Hematopoietic multipotent progenitor cell treated with erythropoietin and hydrocortisone succinate and interleukin-3 and kit ligand, for 4 days (in vitro differentiated cells): Measurements from ENCODE around the gene LONRF2.

ENCODE experiments used
- DNase-seq: peaks from one replicate; pipeline ENCODE4 v3.0.0-alpha.2; 2015

Gene LONRF2

DNA sequence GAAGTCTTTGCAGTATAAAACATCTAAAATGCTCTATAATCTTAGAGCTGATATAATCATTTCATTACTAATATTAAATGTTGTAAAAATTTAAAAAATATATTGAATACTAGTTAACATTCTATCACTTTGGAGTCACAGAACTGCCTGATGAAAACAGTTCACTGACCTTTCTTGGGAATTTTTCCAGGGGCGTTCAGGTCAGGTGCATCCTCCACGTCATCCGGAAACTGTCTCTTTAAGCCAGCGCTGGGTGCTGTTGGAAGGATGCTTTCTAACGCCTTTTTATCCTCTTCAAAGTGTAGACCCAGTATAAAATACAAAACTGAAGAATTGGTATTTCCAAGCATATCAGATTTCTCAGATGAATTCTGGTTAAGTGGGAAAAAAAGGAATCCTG, 22.8 kb downstream of the LONRF2 start:
- DNase-seq: no peak

DNA sequence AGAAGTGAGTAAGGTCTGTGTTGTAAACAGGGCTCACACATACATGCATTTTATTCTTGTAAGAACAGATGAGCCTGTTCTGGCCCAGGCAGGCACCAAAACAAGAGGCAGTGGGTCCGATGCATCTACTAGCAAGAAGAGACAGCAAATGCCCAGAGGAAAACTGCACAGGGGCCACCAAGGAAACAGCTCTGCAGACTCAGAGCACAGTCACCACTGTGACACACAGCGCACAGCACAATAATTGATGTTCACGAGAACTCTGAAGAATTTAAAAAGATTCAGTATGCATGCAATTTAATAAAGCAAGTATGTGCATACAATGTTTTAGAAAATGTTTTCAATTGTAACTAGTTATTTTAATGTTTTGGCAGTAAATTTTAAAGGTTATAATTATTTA, 24.8 kb downstream of the LONRF2 start:
- no peak for DNase-seq

DNA sequence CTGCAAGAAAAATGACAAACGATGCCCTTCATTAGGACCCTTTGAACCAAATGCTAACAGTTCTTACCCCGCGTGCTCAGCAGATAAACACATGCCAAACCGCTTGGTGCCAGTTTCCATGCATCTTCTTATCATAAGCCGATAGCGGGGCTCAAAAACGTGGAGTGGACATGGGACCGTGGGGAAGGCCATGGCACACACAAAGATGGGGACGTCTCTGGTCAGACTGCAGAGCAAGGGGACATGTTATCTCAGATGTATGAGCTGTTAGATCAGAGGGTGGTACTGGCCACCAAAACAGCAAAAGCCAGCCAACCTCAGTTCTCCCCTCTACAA, 28.2 kb downstream of the LONRF2 start:
- no peak for DNase-seq

DNA sequence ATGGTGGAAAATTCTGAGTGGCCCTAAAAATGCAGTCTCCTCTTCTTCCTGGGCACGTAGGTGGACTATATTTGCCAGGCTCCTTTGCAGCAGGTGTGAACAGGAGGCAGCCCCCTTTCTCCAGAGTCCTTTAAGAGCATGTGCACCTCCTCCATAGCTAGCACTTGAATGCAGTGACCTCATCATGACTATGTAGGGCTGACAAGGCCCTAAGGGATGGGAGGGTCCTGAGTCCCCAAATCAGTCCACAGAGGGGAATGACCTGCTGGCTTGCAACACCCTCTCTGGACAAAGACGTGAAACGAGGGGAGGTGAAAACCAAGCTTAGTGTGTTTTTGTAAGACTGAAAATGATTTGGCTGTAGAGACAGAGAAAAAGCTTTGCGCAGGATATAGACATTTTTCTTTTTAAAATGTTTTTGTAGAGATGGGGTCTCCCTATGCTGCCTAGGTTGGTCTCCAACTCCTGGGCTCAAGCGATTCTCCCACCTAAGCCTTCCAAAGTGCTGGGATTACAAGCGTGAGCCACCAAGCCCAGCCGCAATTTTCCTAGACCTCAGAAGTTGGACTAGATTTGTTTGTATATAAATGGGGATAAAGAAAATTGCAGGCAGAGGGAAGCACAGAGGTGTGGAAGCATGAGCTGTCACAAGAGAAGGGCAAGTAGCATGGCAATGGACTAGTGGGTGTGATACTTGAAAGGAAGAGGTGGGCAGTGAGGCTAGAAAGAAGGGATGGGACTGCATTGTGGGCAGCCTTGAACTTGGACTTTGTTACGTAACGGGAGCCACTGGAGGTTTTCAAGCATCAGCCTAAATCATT, 28.8 kb downstream of the LONRF2 start:
- no peak for DNase-seq

DNA sequence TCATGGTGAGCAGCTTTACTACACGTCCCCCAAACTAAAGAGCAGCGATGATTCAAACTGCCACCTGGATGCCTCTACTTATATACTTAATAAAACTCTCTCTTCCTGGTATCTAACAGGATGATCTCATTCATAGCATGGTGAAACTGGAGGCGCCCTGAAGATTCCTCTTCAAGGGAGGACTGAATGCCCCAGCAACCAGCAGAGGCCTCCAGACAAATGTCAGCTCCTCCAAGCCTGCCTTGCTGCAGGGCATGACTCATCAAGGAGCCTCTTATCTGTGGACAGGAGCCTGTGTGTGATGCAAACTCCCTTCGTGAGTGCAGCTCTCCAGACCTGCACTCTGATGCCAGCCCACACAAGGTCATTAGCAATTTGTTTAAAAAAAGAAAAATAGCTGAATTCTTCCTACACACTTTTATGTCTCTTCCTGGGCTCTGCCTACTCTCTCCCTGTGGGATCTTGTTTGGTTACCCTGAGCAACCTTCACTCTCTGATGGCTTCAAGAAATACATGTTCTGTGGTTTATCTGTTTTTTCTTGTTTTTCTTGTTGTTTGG, 30.2 kb downstream of the LONRF2 start:
- DNase-seq: peak; percentile 94

DNA sequence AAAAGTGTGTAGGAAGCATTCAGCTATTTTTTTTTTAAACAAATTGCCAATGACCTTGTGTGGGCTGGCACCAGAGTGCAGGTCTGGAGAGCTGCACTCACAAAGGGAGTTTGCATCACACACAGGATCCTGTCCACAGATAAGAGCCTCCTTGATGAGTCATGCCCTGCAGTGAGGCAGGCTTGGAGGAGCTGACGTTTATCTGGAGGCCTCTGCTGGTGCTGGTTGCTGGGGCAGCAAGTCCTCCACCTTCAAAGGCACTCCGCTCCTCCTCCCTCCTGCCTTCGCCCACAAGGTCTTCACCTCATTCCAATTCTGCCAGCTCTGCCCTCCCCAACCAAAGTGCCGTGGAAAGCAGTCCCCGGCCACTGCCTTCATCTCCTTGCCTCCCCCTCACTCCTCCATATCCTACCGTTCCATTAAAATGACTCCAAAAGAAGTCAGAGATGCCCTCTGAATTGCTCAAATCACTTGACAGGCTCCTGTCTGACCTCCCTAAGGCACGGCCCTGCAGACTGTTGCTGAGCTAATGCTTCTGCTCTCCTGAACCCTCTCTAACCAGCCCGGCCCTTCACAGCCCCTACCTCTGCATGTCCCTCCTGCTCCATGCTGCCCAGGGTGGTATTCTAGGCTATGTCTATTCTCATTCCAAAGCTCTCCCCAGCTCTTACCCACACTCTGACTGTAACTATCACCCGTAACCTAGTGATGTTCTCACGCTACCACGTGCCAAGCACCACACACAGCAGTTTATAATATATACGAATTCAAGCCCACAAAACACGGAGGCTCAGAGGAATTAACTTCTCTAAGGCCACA, 30.9 kb downstream of the LONRF2 start:
- DNase-seq: peak; percentile 98

DNA sequence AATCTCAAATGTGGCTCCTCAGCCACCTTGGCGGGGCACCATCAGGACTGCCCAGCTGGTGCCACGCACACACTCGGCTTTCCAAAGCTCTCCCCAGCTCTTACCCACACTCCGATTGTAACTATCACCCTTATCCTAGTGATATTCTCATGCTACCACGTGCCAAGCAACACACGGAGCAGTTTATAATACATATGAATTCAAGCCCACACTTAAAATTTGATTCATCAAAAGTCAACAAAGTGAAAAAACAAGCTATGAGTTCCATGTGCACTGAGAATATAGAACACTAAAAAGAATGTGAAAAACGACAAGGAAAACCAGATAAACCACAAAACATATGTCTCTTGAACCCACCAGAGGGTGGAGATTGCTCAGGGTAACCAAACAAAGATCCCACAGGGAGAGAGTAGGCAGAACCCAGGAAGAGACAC, 31.6 kb downstream of the LONRF2 start:
- DNase-seq: no peak

DNA sequence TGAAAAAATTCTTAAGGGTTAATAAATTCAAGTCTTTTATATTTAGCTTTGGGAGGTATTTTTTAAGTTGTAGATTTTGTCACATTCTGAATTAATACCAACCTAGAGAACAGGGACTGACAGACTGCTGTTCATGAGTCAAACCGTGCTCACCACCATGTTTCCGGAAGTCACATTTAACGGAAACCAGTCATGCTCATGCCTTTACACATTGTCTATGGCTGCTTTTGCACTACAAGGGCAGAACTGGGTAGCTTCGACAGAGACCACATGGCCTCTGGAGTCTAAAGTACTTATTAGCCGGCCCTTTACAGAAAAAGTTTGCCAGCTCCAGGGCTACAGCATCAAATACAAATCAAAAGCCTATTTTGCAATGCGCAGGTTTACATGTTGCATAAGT, 33.3 kb downstream of the LONRF2 start:
- no peak for DNase-seq

DNA sequence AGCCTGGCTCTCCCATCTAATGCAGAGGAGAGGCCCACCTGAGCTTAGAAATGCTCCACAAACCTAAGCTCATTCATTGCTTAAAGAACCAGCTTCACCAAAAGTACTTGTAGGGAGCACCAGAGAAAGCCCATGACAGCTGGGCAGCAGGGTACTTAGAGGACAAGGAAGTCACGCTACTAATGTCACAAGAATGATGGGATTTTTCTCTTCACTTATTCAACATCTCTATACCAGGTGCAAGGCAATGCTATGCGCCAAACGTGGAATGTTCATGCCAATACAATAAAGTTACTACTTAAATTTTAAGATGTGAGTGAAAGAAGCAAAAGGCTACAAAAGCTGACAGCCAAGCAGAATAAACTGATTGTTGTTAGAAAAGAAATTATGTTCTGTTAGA, 36.0 kb downstream of the LONRF2 start:
- no peak for DNase-seq

DNA sequence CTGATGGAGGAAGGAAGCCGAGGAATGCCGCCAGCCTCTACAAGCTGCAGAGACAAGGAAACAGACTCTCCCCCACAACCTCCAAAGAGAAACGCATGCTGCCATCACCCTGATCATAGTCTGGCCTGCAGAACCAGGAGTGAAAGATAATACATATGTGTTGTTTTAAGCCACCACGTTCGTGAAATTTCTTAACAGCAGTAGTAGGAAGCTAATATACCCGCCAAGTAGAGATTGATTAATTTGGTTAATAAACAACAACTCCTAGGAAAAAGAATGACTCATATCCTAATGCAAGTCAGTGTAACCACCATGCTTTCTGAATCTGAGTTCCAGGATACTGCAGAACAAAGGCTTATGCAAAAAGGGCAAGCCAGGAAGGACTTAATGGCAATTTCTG, 36.6 kb downstream of the LONRF2 start:
- no peak for DNase-seq

DNA sequence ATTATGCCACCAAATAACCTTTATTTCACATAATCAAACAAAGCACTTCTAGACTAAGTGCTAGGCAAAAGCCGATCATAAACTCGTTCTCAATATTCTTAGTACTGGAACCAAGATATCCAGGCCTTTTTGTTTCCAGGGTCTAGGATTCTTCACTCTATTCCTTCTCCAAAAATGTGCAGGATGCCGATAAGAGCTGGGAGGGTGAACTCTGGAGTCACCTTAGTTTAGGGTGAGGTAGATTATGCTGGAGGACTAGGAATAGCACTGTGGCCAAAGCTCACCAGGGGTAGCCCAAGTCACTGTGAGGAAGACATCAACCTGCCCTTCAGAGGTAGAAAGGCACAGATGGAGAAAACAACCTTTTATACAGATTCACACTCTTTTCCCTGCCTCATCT, 37.3 kb downstream of the LONRF2 start:
- no peak for DNase-seq

DNA sequence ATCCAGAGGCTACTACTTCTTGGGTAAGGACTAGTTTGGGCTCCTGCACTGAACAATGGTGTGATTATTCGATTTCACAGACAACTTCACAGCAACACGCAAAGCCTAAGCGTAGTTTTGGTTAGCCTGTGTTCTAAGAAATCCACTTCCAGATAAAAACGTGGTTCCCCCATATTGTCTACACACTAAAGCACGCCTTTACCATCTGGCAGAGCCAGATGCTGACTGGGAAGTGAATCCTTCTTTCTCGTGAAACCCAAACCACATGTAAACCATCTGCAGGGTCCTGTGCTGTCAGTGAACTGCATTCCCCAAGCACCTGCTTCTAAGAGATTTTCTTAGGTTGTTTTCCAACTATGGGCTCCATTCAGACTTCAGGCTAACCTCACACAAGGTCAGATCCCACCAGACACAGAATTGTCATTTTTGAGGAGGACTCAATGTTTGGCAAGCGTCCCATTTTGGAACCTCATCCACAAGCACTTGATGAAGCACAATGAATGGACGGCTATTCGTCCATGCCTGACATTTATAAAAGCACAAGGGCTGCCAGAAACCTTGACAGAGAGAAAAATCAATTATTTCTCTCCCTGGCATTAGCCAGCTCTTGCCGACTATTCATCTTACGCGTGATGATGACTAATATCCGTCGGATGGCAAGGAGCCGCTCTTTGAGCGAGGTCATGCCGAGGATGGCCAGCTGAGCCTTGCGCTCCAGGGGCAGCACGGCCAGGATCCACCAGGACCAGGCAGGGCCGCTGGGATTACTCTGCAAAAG, 38.4 kb downstream of the LONRF2 start:
- peak; percentile 62 for DNase-seq

DNA sequence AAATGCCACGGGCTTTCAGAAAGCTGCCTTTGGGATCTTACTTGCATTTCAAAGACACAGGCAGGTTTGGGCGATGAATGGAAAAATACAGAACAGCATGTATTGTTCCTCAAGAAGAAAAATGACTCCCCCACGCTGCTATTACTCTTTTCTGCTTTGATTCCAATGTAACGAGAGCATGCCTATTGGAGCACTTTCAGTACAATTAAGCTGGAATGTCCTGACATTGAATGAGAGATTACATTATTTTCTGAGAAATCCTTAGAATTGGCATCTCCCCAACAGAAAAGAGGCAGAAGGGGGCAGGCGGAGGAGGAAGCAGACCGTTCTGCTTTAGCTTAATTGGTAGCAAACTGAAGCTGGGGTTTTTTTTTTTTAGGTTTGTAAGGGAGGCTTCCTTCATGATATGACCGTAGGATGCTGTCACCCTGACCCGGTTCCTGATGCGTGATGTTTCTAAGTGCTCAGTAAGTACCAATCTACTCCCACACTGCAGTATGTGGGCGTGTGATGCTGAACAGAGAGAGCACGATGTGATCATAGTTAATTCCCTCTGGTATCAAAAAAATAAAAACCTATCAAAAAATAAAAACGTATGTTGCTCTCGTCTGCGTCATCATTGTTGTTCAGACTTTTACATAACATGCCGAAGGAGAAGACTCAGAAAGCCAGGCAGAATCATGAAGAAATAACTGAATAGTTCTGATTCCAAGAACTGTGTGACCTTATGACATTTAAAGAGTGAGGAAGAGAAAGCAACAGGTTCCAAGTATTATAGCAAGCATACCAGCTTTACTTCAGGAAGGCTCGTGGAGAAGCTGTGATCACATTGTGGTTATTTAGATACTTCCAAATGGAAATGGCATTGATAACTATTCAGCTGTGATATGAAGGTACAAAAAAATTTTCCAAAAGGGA, 40.5 kb downstream of the LONRF2 start:
- no peak for DNase-seq

DNA sequence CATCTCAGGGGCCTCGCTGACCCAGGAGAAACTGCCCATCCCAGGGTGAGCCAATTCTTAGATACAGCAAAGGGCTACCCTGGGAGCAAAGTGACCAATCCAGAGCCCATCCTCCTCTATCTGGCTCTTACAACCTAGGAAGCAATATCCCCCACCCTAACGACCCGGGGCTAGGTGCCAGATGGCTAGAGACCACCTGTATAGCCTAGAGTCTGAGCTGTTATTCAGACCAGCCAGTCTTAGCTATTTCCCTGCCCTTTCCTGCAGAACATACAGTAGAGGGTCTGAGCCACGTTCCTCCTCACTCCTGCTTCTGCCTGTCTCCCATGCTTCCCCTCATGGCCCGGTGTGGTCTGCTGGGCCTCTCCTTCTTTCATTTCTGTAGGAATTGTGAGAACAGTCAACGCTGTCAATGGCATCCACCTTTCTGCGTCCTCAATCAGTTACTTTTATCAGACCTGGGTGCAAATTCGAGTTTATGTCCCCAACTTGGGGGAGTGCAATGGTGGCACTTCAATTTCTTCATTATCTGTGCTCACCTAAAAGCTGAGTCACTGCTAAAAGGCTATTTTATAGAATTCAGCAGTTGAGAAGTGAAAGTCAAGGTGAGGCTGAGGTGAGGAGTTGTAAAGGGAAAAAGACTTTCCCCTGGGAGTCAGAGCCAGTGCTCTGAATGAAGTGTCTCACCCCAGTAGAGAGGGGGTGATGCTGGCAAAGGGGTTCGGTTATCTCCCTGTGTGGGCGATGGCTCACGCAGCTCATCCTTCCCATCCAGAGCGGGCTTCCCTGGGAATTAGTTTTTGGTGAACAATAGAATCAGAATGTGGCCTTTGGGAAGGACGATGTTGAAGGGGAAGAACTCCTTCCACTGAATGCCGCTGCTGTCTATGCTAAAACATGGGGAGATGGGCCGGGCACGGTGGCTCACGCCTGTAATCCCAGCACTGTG, 42.4 kb downstream of the LONRF2 start:
- DNase-seq: no peak

DNA sequence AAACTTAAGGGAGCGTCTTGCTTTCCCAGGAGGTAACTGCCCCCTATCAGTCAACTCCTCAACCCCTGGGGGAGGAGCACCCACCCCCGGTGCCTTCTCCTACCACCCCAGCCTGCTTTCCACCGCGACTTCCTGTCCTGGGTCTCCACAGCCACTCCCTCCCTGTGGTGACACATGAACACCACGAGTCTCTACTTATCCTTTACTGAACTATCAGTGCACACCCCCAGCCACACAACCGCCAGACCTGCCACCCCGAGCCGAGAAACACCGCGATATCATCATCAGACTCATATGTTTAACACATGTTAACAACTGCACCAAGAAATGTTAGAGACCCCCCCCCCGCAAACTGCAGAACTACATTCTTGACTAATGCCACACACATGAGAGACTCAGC, 43.3 kb downstream of the LONRF2 start:
- DNase-seq: peak; percentile 74

DNA sequence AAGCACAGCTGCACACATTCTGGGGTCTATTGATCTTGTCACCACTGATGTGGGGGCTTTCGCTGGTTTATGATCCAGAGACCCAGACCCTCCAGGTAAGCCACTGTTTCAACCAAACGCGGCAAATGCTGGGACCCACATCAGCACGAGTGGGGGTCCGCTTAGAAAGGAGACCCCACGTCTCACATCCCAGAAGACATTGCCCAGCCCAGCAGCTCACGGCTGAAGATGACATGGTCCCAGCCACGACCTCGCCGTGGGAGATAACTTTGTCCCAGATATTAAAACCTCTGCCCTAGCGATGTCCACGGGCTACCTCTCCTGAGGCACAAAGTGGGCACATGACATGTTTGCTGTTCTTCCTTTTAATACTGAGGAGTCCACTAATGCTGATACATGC, 43.8 kb downstream of the LONRF2 start:
- no peak for DNase-seq

DNA sequence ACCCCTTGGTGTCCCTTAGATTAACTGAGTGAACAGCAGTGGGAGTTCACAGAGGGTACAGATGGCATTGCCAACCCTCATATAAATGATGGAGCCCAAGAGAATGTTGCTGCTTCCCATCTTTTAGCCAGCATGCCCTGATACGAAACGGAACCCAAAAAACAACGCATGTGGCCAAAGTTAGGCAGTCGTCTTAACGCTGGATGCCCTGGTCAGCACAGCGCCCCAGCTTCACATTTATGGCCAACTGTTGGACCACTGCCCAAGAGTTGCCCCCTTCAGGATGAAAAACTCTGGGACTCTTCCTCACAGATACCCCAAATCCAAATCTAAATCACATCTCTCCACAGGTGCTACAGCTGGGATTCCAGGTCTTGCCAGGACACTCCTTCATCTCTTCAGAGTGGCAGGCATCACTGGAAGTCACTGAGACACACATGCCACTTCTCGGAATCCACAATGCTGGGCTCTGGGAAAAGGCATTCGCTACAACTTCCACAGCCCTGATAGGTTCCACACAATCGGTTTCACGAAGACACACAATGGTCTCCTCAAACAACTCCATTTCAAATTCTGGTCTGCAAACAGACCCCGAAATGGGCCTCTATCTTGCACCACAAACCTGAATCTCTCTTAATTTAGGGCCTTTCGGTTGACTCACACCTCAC, 44.6 kb downstream of the LONRF2 start:
- no peak for DNase-seq

DNA sequence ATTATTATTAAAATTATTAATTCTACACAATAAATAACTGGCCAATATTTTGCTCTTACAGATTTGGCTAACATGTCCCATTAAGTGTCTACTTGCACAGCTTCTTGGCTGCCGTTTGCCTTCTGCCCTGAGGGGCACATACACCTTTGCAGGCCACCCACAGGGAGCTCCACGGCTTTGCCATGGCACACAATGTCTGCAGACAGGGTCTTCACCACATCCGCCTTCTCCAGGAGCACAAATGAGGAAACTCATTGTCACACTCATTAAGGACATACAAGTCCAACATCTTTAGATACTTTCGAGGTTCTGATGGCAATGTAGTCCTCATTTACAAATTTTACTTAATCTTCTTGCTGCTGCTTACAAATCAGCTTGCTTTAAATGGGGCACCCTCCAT, 45.6 kb downstream of the LONRF2 start:
- no peak for DNase-seq

DNA sequence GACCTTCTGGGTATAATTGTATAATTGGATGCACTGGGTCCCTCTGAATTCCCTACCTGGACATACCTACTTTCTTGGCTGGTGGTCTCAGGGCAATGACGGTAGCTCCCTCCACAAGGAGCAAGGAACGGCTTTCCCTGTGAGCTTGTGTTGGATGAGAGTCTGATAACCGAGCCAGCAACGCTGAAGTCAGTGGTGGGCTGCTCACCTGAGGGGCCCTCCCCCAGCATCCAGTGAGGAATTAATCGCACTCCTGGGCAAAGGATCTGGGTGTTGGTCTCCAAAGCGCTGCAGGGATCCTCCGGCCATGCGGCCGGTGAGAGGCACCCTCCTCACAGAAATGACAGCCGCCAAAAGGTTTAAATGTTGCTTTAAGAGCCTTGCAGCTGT, 47.1 kb downstream of the LONRF2 start:
- DNase-seq: no peak

DNA sequence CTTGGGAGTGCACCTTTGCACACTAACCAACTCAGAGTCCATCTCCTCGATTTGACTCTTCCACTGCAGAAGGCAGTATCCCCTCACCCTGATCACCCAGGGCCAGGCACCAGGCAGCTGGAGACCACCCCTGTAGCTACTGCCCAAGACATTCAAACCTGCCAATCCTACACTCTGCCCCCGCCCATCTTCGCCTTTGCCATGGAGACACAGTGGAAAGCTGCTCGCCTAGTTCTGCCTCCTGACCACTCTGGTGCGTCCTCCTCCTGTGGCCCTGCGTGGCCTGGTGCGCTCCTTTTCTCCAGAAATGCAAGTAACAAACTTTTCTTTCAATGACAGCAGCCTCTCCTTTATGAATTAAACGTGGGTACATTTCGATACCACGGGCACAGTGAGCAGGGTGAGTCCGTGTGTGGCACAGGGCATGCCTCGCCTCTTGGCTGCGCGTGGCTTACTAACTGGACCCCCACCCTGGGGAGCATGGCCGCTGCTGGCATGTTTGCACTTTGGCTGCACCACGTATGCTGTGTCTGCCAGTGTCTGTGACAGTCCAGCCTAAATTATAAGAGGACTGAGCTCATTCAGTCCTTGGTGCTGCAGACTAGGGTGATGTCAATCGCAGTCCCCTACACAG, 47.6 kb downstream of the LONRF2 start:
- no peak for DNase-seq
